ENCODE measurements around the gene SLC11A2. TPM values are rescaled to one million over a fixed set of nuclear protein-coding genes. Genes with fewer than 3 reads are reported as not detected.

SLC11A2 gene
- total RNA-seq, 4 donors from 2014 or later = 24.9 to 47.1 (median 32.4) TPM

DNA sequence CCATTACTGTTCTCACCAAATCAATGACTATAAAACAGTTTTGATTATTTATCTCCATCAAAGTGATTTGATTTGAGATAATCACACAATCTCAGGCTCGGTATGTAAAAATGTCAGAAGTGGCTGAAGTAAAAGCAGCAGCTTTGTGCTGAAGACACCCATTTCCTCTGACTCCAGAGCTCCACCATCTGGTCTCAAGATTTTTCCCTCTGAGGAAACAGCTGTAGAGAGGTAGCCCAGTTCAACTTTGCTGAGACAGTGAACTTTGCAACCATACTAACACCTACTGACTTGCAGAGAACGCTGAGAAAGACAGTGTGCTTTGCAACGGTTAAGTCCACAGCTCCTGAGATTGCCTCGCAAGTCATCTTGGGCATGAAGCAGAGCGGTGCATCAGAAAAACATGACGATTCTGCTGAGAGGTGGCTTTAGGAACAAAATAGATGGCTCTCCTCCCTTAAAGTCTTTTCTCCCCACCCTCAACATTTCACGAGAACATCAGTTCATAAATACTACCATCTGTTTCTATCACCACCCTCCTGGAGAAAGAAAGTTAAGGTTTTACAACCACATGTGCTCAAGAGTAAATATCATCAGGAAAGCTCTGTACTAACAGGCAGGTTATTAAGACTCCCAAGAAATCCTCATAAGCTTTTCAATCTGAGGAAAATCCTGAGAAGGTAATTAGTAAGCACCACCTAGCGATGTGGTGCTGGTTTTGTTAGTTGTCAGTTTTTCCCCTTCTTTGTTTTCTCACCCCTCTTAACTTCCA lies 39.0 kb downstream of the SLC11A2 start:
- ATAC-seq = peak; percentile 77
- peak overlapping the region in 3 of 4 donors; percentile 78 to 84 (median 81) for H3K27ac ChIP-seq
- peaks cover 19 to 35% (median 23%) of the 10 kb centered on the region in 3 donors for H3K4me1 ChIP-seq
- no peaks in the 10 kb centered on the region for H3K9me3 ChIP-seq
- no peak overlapping the region for H3K4me3 ChIP-seq
- no peaks in the 10 kb centered on the region for H3K27me3 ChIP-seq
- TF ChIP-seq POLR2A (IDR thresholded peaks at IDR 0.05) = no peak
- no peak for TF ChIP-seq EP300 (IDR thresholded peaks at IDR 0.05)
- TF ChIP-seq, protein P1, sequence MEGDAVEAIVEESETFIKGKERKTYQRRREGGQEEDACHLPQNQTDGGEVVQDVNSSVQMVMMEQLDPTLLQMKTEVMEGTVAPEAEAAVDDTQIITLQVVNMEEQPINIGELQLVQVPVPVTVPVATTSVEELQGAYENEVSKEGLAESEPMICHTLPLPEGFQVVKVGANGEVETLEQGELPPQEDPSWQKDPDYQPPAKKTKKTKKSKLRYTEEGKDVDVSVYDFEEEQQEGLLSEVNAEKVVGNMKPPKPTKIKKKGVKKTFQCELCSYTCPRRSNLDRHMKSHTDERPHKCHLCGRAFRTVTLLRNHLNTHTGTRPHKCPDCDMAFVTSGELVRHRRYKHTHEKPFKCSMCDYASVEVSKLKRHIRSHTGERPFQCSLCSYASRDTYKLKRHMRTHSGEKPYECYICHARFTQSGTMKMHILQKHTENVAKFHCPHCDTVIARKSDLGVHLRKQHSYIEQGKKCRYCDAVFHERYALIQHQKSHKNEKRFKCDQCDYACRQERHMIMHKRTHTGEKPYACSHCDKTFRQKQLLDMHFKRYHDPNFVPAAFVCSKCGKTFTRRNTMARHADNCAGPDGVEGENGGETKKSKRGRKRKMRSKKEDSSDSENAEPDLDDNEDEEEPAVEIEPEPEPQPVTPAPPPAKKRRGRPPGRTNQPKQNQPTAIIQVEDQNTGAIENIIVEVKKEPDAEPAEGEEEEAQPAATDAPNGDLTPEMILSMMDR (IDR thresholded peaks at IDR 0.05) = peak; percentile 45 to 77 (median 61)
- peak; percentile 27 for TF ChIP-seq POLR2AphosphoS5 (IDR thresholded peaks at IDR 0.05)
- H3K36me3 ChIP-seq = peaks cover 4 to 52% of the 10 kb centered on the region in 2 donors
- whole genome bisulfite sequencing, 2 donors (ENCODE audit: low coverage in 1 of 2) = 41 to 44% methylated on average over 8 of the region's 8 CpGs

- Histone ChIP-seq H3K4me1 (peaks cover 19 to 35% (median 23%) of the 10 kb centered on the region in 3 donors), H3K9me3 (no peaks in the 10 kb centered on the region), H3K4me3 (no peak overlapping the region), H3K27me3 (no peaks in the 10 kb centered on the region), H3K27ac (peak overlapping the region; percentile 78 to 86 (median 82)), H3K36me3 (peaks cover 0 to 45% of the 10 kb centered on the region in 2 donors)
- TF ChIP-seq, protein P1 (IDR thresholded peaks at IDR 0.05) = no peak
- TF ChIP-seq POLR2AphosphoS5 (IDR thresholded peaks at IDR 0.05) = peak; percentile 89
- peak; percentile 94 for ATAC-seq
Observed at GRCh38 chr12:50985322-50985721, 40.9 kb downstream of the SLC11A2 start.

DNA sequence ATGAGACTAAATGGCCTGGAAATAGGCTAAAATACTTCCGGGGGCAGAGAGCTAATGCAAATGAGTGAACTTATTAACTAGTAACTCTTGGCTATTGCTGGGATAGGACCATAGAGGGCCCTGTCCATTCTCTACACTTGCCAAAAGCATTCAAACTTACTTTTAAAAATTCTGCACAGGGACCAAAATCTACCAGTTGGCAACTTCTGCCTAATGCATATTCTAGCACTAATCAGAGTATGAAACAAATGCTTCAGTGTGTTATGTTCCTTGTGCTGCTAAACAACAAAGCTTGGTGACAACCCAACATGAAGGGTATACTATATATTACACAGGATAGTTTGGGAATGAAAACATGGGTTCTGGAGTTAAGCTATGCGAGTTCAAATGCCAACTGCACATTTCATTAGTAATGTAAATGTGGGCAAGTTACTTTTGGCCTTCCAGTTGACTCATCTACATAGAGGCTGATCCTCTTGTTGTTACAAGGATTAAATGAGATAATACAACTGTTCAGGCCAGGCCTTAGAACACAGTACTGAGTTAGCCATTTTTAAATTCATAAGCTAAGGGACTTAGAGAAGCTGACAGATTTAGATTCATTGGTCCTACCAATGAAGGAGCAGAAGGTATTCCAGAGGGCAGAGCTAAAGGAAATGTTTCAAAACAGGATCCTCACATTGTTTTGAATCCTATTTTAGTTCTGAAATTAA lies 41.4 kb downstream of the SLC11A2 start:
- no peak for TF ChIP-seq EP300 (IDR thresholded peaks at IDR 0.05)
- Histone ChIP-seq H3K4me1 (peaks cover 19 to 35% (median 23%) of the 10 kb centered on the region in 3 donors), H3K4me3 (no peak overlapping the region), H3K27ac (peak overlapping the region; percentile 78 to 86 (median 82)), H3K36me3 (peaks cover 0 to 45% of the 10 kb centered on the region in 2 donors), H3K27me3 (no peaks in the 10 kb centered on the region), H3K9me3 (no peaks in the 10 kb centered on the region)
- peak; percentile 42 for ATAC-seq
- WGBS, 2 donors (ENCODE audit: low coverage in 1 of 2) = 36 to 43% methylated on average over 2 of the region's 2 CpGs

DNA sequence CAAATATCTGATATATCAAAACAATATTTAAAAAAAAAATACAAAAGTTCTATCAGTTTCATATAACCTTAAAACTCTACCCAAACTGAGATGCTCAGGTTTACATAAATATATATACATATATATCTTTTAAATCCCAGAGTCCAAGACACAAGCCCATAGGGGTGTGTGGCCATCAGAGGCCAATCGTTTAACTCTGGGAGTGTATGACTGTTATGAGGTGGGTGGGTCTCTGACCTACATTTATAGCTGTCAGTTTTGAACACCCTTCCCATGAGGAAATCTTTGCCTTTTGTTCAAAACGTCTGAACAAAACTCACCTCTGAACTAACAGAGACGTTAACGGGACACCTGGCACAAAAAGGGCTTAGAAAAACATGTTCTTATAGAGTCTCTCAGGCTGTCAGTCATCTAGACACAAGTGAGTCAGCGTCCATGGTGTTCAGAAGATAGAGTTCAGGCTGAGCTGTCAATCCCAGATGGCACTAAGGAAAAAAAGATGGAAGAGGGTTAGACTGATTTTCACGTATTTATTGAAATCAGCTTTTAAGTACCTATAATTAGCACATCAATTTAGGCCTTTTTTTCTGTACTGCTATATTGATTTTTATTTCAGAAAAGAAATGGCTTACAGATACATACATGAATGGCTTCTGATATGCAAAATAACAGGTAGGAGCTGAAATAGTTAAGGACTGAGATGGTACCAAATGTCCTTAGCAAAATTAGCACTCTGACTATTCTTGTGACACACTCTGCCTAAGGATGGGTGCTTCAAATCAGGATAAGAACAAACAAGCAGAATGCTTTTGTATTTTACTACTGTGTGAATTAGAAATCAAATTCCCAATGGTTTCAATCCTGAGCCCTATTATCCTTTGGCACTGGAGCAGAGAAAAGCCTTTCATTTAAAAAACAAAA lies 44.6 kb downstream of the SLC11A2 start:
- H3K27me3 ChIP-seq = no peaks in the 10 kb centered on the region
- ATAC-seq = no peak
- TF ChIP-seq POLR2A (IDR thresholded peaks at IDR 0.05) (no peak), POLR2AphosphoS5 (IDR thresholded peaks at IDR 0.05) (no peak), EP300 (IDR thresholded peaks at IDR 0.05) (no peak)
- TF ChIP-seq, protein P1 (IDR thresholded peaks at IDR 0.05) = no peak
- no peaks in the 10 kb centered on the region for H3K9me3 ChIP-seq
- H3K27ac ChIP-seq = no peak overlapping the region
- peaks cover 17 to 28% (median 20%) of the 10 kb centered on the region in 3 donors for H3K4me1 ChIP-seq
- H3K36me3 ChIP-seq = peaks cover 0 to 29% of the 10 kb centered on the region in 2 donors
- no peak overlapping the region for H3K4me3 ChIP-seq
- WGBS, 2 donors (ENCODE audit: low coverage in 1 of 2) = 68 to 75% methylated on average over 5 to 6 of the region's 6 CpGs

DNA sequence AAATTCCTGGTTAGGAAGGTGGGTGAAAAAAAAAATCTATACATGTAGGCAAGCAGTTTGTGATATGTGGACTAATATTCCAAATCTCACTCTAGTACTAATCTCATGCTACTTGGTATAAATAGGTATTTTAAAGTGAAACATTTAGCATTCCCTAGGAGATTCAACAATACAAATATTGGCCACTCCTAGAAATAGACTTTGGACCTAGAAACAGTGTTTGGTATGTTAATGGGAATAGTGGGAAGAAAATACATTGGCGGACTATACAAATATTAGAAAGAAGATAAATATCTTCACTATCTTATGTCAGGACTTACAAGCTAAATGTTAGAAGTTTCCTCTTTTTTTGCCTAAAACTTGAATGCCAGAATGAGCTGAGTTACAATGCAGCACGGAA lies 45.6 kb downstream of the SLC11A2 start:
- Histone ChIP-seq H3K27me3 (no peaks in the 10 kb centered on the region), H3K27ac (no peak overlapping the region), H3K36me3 (peaks cover 0 to 29% of the 10 kb centered on the region in 2 donors), H3K9me3 (no peaks in the 10 kb centered on the region), H3K4me3 (no peak overlapping the region), H3K4me1 (peaks cover 6 to 18% (median 10%) of the 10 kb centered on the region in 3 donors)
- no peak for ATAC-seq
- 91 to 97% methylated on average over 2 of the region's 2 CpGs for whole genome bisulfite sequencing, 2 donors (ENCODE audit: low coverage in 1 of 2)
- TF ChIP-seq POLR2A (IDR thresholded peaks at IDR 0.05) (no peak), EP300 (IDR thresholded peaks at IDR 0.05) (no peak), POLR2AphosphoS5 (IDR thresholded peaks at IDR 0.05) (no peak)
